ENCODE data around the gene ZNF181.

DNA sequence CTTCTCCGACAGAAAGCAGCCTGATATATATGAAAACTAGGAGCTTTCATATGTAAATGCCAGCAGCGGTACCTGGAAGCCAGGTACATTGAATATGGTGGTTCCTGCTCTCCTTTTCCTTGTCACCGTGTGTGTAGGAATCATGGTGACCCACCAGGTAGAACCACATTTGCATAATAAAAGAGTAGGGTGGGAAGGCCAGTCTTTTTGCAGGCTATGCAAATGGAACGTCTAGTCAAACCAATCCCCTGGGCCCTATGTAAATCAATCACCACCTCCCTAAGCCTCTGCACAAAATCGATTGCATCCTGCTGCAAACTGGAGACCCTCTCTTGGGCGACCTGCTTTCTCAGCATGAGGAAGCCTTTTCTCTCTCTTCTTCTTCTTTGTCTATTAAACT is 22.2 kb upstream of the ZNF181 start:
- TF ChIP-seq, protein P1, sequence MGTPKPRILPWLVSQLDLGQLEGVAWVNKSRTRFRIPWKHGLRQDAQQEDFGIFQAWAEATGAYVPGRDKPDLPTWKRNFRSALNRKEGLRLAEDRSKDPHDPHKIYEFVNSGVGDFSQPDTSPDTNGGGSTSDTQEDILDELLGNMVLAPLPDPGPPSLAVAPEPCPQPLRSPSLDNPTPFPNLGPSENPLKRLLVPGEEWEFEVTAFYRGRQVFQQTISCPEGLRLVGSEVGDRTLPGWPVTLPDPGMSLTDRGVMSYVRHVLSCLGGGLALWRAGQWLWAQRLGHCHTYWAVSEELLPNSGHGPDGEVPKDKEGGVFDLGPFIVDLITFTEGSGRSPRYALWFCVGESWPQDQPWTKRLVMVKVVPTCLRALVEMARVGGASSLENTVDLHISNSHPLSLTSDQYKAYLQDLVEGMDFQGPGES (IDR thresholded peaks at IDR 0.05; ENCODE audit: low read depth, low read length): no peak
- TF ChIP-seq, protein P2, sequence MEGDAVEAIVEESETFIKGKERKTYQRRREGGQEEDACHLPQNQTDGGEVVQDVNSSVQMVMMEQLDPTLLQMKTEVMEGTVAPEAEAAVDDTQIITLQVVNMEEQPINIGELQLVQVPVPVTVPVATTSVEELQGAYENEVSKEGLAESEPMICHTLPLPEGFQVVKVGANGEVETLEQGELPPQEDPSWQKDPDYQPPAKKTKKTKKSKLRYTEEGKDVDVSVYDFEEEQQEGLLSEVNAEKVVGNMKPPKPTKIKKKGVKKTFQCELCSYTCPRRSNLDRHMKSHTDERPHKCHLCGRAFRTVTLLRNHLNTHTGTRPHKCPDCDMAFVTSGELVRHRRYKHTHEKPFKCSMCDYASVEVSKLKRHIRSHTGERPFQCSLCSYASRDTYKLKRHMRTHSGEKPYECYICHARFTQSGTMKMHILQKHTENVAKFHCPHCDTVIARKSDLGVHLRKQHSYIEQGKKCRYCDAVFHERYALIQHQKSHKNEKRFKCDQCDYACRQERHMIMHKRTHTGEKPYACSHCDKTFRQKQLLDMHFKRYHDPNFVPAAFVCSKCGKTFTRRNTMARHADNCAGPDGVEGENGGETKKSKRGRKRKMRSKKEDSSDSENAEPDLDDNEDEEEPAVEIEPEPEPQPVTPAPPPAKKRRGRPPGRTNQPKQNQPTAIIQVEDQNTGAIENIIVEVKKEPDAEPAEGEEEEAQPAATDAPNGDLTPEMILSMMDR (IDR thresholded peaks at IDR 0.05): no peak
- no peak for TF ChIP-seq EZH2phosphoT487 (IDR thresholded peaks at IDR 0.05; ENCODE audit: borderline replicate concordance, low read depth)
